NCI-H2227 (cell line): ENCODE measurements around the gene METTL21A.
A peak's percentile ranks its signal among the peaks of the same experiment; 100 is the strongest.
"Not testable (repeated sequence)": the region's sequence is repeated elsewhere in the genome, so short reads cannot be mapped to it uniquely, and the experiment has no call there.

Experiments
- DNase-seq: peaks from one replicate; lab custom pipeline; 2025; ENCODE audit not compliant: unreplicated experiment; lab: John Stamatoyannopoulos, UW

Gene METTL21A

DNA sequence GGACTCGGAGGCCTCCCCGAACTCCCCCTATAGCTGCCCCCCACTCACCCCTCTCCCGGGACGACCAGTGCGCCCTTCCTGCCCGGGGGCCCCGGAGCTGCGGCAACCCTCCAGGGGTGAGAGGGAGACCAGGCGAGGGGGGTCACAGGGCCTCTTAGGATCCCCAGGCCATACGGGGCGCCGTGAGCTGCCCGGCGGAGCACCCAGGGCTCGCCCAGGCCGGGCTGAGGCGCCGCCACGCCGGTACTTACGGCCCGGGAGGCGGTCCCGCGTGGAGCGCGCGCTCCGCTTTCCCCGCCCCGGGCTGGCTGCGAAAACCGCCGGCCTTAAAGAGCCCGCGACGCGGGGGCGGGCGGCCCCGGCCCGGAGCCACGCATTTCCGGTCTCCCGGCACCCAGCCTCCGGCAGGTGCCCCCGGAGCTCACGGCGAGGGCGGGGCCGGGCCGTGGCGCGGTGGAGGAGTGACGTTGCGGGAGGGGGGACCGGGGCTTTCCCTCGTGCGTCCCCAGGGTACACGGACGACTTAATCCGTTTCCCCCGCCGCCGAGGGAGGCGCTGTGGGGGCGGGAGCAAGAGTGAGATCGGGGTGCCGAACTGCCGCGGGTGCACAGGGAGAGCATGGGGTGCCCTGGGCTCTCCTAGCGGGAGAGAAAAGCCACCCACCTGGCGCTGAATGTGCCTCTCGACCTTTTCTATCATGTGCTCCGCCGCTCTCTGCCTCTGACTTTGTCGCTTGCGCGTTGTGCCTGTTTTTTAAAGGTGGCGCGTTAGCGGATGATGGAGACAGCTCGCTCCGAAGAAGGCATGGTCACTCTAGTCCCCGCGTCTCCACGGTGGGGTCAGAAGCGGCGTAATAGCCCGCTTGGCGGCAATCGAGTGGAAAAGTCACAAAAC, at the start of gene METTL21A:
METTL21A (minus strand) TSS at position 381 of the 894 bp plus-strand sequence. CDS start 1,019 bp downstream, outside the sequence.
- peak; percentile 97 for DNase-seq

GRCh38 chr2:207674826-207675225, 49.6 kb upstream of the METTL21A start:
- no peak for DNase-seq

GRCh38 chr2:207674266-207674774, 49.1 kb upstream of the METTL21A start:
- DNase-seq, result no peak

- no peak for DNase-seq
Observed at GRCh38 chr2:207673431-207673830, 48.2 kb upstream of the METTL21A start.

- no peak for DNase-seq
Observed at GRCh38 chr2:207670887-207671286, 45.7 kb upstream of the METTL21A start.

DNA sequence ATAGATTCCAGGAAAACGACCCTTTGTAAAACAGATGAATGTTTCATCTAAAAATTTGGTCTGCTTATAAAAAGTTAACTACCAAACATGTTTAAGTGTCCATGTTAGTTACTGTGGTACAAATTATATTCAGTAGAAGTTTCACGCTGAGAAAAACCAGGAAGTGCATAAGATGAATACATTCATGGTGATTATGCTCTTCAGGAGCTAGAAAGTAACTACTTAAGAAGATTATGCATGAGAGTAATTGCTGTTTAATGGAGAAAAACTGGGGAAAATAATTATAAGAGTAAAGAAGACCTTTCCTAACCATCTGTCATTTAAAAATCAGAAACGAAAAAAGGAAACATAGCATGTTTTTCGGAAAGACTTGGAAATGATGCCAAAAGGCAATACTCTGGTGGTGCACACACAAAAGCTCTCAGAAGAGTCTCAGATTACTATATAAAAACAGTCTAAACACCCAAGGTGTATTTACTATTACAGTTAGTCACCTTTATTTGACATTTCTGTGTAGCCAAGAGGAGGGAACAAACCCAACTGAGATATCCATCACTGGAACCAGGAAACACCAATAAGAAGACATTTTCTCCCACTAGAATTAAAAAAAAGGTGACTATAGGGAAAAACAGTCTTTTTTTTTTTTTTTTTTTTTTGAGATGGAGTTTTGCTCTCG, 38.8 kb upstream of the METTL21A start:
- no peak for DNase-seq

GRCh38 chr2:207662203-207662602, 37.0 kb upstream of the METTL21A start:
- DNase-seq, result no peak

- no peak for DNase-seq
Observed at GRCh38 chr2:207660994-207661393, 35.8 kb upstream of the METTL21A start.

- no peak for DNase-seq
Observed at GRCh38 chr2:207658156-207658555, 33.0 kb upstream of the METTL21A start.

DNA sequence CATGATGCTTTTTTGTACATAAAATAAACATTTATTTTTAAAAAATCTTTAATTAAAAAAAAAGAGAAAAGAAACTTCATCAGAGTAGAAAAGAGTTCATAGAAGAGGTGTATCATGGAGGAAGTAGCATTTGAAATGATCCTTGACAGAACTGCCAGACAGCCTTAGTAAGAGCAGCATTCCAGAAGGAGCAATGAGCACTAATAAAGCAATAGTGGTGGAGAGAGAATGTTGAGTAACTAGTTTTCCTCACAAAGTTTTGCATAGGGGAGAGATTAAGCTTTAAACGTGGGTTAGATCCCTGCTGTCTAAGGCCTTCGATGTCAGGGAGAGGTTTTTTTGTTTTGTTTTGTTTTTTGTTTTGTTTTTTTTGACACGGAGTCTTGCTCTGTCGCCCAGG, 29.8 kb upstream of the METTL21A start:
- DNase-seq, result no peak

- not testable (repeated sequence) for DNase-seq
Observed at GRCh38 chr2:207646582-207646981, 21.4 kb upstream of the METTL21A start.

DNA sequence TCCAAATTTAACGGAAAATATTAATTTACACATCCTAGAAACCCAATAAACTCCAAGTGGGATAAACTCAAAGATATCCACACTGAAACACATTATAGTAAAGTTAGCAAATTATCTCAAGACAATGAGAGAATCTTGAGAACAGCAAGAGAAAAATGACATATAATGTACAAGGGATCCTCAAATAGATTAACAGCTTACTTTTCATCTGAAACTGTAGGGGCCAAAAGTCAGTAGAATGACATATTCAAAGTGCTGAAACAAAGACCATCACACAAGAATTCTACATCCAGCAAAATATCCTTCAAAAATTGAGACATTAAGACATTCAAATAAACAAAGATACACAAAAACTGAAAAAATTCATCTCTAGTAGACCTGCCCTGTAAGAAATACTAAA, 18.7 kb upstream of the METTL21A start:
- DNase-seq, result no peak

DNA sequence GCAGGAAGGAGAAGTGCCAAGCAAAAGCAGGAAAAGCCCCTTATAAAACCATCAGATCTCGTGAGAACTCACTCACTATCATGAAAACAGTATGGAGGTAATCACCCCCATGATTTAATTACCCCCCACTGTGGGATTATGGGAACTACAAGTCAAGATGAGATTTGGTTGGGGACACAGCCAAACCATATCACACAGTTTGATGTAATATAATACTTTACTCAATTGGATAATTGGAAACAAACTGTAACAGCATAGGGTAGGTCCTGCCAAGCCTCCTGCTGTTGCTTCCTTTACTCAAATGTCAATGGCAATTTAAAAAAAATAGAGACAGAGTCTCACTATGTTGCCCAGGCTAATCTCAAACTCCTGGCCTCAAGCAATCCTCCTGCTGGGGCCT, 15.5 kb upstream of the METTL21A start:
- no peak for DNase-seq

- DNase-seq, result no peak
Observed at GRCh38 chr2:207640160-207640559, 15.0 kb upstream of the METTL21A start.

GRCh38 chr2:207639288-207639687, 14.1 kb upstream of the METTL21A start:
- not testable (repeated sequence) for DNase-seq

DNA sequence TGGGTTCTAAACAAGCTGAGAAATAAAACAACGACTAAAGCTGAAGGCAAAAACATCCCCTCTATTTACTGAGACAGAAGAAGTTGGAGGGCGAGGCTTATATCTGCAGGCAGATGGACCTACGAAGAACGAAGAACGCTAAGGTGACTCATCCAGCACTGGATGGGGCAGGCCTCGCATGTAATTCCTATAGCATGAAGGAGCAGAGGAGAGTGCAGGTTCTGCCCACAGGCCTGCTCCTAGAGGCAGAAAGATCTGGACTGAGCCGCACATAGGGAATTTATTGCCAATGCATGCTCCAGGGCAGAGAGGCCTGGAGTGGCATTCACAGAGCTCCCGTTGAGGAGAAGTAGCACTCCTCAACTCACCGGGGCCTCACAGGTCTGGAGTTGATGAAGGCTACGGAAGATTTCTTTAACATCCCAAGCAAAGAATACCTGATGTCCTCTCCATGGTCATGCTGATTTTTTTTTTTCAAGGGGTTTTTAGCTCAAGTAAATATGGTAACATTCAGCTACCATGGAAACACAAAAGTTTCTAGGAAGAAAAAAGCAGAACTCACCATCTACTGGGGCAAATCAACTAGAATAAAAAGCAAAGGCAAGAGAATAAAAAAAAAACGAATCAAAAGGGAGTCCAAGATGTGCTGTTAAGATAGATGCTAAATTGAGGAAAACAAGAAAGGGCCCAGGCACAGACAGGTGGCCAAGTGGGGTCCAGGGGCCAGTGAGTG, 10.4 kb upstream of the METTL21A start:
- DNase-seq, result no peak

- no peak for DNase-seq
Observed at GRCh38 chr2:207633686-207634085, 8.5 kb upstream of the METTL21A start.

GRCh38 chr2:207632575-207633493, 7.6 kb upstream of the METTL21A start:
- no peak for DNase-seq

- DNase-seq, result no peak
Observed at GRCh38 chr2:207630491-207630890, 5.3 kb upstream of the METTL21A start.

DNA sequence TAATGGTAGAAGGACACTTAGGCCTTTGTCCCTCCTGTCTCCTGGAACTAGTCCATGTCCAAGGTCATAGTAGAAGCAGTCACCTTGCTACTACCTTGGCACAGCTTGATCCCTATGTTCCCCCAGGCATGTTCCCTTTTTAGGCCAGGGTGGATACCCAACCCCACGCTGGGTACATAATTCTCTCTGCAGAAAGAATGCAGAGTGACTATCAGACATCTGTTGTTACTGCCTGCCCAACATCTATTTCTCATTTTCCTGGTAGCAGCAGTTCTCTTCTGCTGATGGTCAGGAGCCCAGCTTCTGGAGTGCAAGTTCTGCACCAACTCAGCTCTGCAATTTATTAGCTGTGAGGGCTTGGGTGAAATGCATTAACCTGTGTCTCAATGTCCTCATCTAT, 4.4 kb upstream of the METTL21A start:
- no peak for DNase-seq
